SK-N-SH (cell line): ENCODE results near the gene ME3. TPM values are rescaled to one million over a fixed set of nuclear protein-coding genes. Genes with fewer than 3 reads are reported as not detected.

Experiments
- CTCF ChIA-PET: fragments of 300-600, 350-600 bp; formaldehyde crosslinking; extraction: SDS; loops from one replicate; lab custom pipeline; 2021; lab: Yijun Ruan, JAX
- POLR2A ChIA-PET: fragments of 350-600 bp; sonication (Branson Sonifier 250); formaldehyde crosslinking; extraction: SDS; loops from one replicate; lab custom pipeline; 2020; ENCODE audit warnings: antibody characterized with exemption, inconsistent platforms; lab: Yijun Ruan, JAX
- DNase-seq: peaks from one replicate; pipeline ENCODE4 v3.0.0; 2012
- H2AFZ ChIP-seq: fragments of 200-600 bp; sonication (generic); 2 replicates; pipeline ENCODE4 v1.8.1; 2016; ENCODE audit warnings: antibody characterized with exemption, mild to moderate bottlenecking, low read depth
- H3F3A ChIP-seq: fragments of 200-600 bp; sonication (generic); replicated peaks from 2 replicates; pipeline ENCODE3; 2016; ENCODE audit warnings: antibody characterized with exemption, mild to moderate bottlenecking; ENCODE audit not compliant: insufficient read depth
- H3K27ac ChIP-seq, 2 experiments: fragments of 200-500 bp in 1 of 2; fragments of 200-600 bp in 1 of 2; sonication (Bioruptor generic) in 1 of 2; sonication (generic), shearing (Covaris generic) in 1 of 2; 2 replicates each; pipeline versions ENCODE4 v1.5.1 to v1.6.1; 2014 to 2016; ENCODE audit warnings: low read depth in 2 of 2, inconsistent platforms in 1 of 2, low read length in 1 of 2, mild to moderate bottlenecking in 1 of 2, mixed read lengths in 1 of 2
- H3K27me3 ChIP-seq: fragments of 200-600 bp; sonication (generic), shearing (Covaris generic); 2 replicates; pipeline ENCODE4 v1.6.1; 2016; ENCODE audit warnings: mixed run types; ENCODE audit not compliant: insufficient read depth
- H3K36me3 ChIP-seq, 2 experiments: fragments of 200-500 bp in 1 of 2; fragments of 200-600 bp in 1 of 2; sonication (Bioruptor generic) in 1 of 2; sonication (generic) in 1 of 2; replicated peaks in 1 of 2; 2 replicates each; pipeline versions ENCODE3 to v1.5.1; 2014 to 2016; ENCODE audit warnings: low read length in 1 of 2, mild to moderate bottlenecking in 1 of 2; ENCODE audit not compliant: insufficient read depth in 2 of 2, control insufficient read depth in 1 of 2
- H3K4me1 ChIP-seq, 2 experiments: fragments of 200-500 bp in 1 of 2; fragments of 200-600 bp in 1 of 2; sonication (Bioruptor generic) in 1 of 2; sonication (generic), shearing (Covaris generic) in 1 of 2; 2 replicates each; pipeline versions ENCODE4 v1.5.1 to v1.6.1; 2014 to 2016; ENCODE audit warnings: low read depth in 1 of 2, low read length in 1 of 2, mixed run types in 1 of 2; ENCODE audit not compliant: insufficient read depth in 2 of 2, control insufficient read depth in 1 of 2
- H3K4me2 ChIP-seq: fragments of 200-600 bp; sonication (generic), shearing (Covaris generic); 2 replicates; pipeline ENCODE4 v1.6.1; 2017; ENCODE audit warnings: mixed run types
- H3K4me3 ChIP-seq, 2 experiments: fragments of 200-500 bp in 1 of 2; fragments of 200-600 bp in 1 of 2; sonication (Bioruptor generic) in 1 of 2; sonication (generic), shearing (Covaris generic) in 1 of 2; 2 replicates each; pipeline versions ENCODE4 v1.5.1 to v1.8.1; 2014 to 2016; ENCODE audit warnings: low read depth in 2 of 2, inconsistent platforms in 1 of 2, low read length in 1 of 2, mild to moderate bottlenecking in 1 of 2, mixed read lengths in 1 of 2, moderate library complexity in 1 of 2
- H3K79me2 ChIP-seq: fragments of 200-600 bp; sonication (generic); 2 replicates; pipeline ENCODE4 v1.8.1; 2017; ENCODE audit warnings: mild to moderate bottlenecking; ENCODE audit not compliant: insufficient read depth
- H3K9ac ChIP-seq: fragments of 200-600 bp; sonication (generic); 2 replicates; pipeline ENCODE4 v1.6.1; 2017; ENCODE audit warnings: mixed run types
- H3K9me2 ChIP-seq: fragments of 200-600 bp; sonication (generic); 2 replicates; pipeline ENCODE4 v1.6.1; 2017; ENCODE audit warnings: mixed run types
- H3K9me3 ChIP-seq: fragments of 200-600 bp; sonication (generic); 2 replicates; pipeline ENCODE4 v1.6.1; 2017; ENCODE audit warnings: mixed run types, mild to moderate bottlenecking, moderate library complexity
- H4K20me1 ChIP-seq: fragments of 200-600 bp; sonication (generic); 2 replicates; pipeline ENCODE4 v1.6.1; 2017; ENCODE audit warnings: mild to moderate bottlenecking, mixed run types; ENCODE audit not compliant: insufficient read depth
- CHD2 ChIP-seq: fragments of 150-350 bp; IDR thresholded peaks from 2 replicates; pipeline ENCODE4 v1.6.1; 2018; ENCODE audit warnings: low read length; ENCODE audit not compliant: partially characterized antibody
- EP300 ChIP-seq, 2 experiments: IDR thresholded peaks; 2 replicates each; pipeline versions ENCODE4 v1.4.0 to v1.6.1; 2012; ENCODE audit warnings: borderline replicate concordance in 1 of 2, low read depth in 1 of 2, low read length in 1 of 2
- FOSL2 ChIP-seq: IDR thresholded peaks from 2 replicates; pipeline ENCODE4 v1.4.0; 2012; ENCODE audit warnings: low read depth, mild to moderate bottlenecking, moderate library complexity, borderline replicate concordance
- FOXJ3 ChIP-seq: sonication (generic); formaldehyde crosslinking; IDR thresholded peaks from 2 replicates; pipeline ENCODE4 v1.5.1; 2020; ENCODE audit warnings: mild to moderate bottlenecking, missing genetic modification reagents
- FOXM1 ChIP-seq: IDR thresholded peaks from 2 replicates; pipeline ENCODE4 v1.4.0; 2012; ENCODE audit warnings: low read depth, mild to moderate bottlenecking
- GATA2 ChIP-seq: sonication (generic); formaldehyde crosslinking; IDR thresholded peaks from 2 replicates; pipeline ENCODE4 v1.5.0; 2020; ENCODE audit warnings: mild to moderate bottlenecking, missing genetic modification reagents
- JUND ChIP-seq: IDR thresholded peaks from 2 replicates; pipeline ENCODE4 v1.4.0; 2012
- NRF1 ChIP-seq: IDR thresholded peaks from 2 replicates; pipeline ENCODE4 v1.6.1; 2012; ENCODE audit warnings: low read depth, mild to moderate bottlenecking, low read length
- RAD21 ChIP-seq: IDR thresholded peaks from 2 replicates; pipeline ENCODE4 v1.6.1; 2012; ENCODE audit warnings: mild to moderate bottlenecking, low read length
- RCOR1 ChIP-seq: fragments of 150-350 bp; IDR thresholded peaks from 2 replicates; pipeline ENCODE4 v1.6.1; 2017; ENCODE audit warnings: antibody characterized with exemption, low read length
- RFX5 ChIP-seq: IDR thresholded peaks from 2 replicates; pipeline ENCODE4 v1.6.1; 2012; ENCODE audit warnings: mild to moderate bottlenecking, improper control_type of control experiment, low read length
- RXRA ChIP-seq: IDR thresholded peaks from 2 replicates; pipeline ENCODE4 v1.4.0; 2012; ENCODE audit warnings: low read depth, mild to moderate bottlenecking, borderline replicate concordance
- SMC3 ChIP-seq: IDR thresholded peaks from 2 replicates; pipeline ENCODE4 v1.6.1; 2012; ENCODE audit warnings: low read depth, low read length, improper control_type of control experiment
- TEAD4 ChIP-seq: IDR thresholded peaks from 2 replicates; pipeline ENCODE4 v1.4.0; 2012; ENCODE audit warnings: mild to moderate bottlenecking, borderline replicate concordance; ENCODE audit not compliant: insufficient read depth
- YY1 ChIP-seq: IDR thresholded peaks from 2 replicates; pipeline ENCODE4 v1.4.0; 2012; ENCODE audit warnings: low read depth, mild to moderate bottlenecking
- WGBS: methylation state at CpG from one replicate; pipeline ENCODE4 v1.1.6; 2017; ENCODE audit warnings: low lambda C conversion rate; 5-methylcytosine and 5-hydroxymethylcytosine counted together
- polyA plus RNA-seq, 3 experiments: library from polyadenylated mRNA; depleted of rRNA; stranded (reverse); fragments of >200 nt; gene quantifications; 2 replicates each; pipeline ENCODE4 v1.2.3, GENCODE V29; 2012
- TF ChIP-seq, protein P1 (sequence below): fragments of 150-350 bp; IDR thresholded peaks from 2 replicates; pipeline ENCODE4 v1.6.1; 2017; ENCODE audit warnings: antibody characterized with exemption, low read length, low read depth, borderline replicate concordance
- TF ChIP-seq, protein P2 (sequence below): fragments of 200-600 bp; sonication (generic); IDR thresholded peaks from 2 replicates; pipeline ENCODE4 v1.6.1; 2017; ENCODE audit warnings: antibody characterized with exemption, mild to moderate bottlenecking, moderate library complexity
- TF ChIP-seq, protein P3 (sequence below): IDR thresholded peaks from 2 replicates; pipeline ENCODE4 v1.4.0; 2012; ENCODE audit warnings: low read depth, borderline replicate concordance
- TF ChIP-seq, protein P4 (sequence below): IDR thresholded peaks from 2 replicates; pipeline ENCODE4; 2012

Gene ME3
- polyA plus RNA-seq, 1 of the 3 experiments (the other 2 are of a cell fraction): 22.0 TPM

DNA sequence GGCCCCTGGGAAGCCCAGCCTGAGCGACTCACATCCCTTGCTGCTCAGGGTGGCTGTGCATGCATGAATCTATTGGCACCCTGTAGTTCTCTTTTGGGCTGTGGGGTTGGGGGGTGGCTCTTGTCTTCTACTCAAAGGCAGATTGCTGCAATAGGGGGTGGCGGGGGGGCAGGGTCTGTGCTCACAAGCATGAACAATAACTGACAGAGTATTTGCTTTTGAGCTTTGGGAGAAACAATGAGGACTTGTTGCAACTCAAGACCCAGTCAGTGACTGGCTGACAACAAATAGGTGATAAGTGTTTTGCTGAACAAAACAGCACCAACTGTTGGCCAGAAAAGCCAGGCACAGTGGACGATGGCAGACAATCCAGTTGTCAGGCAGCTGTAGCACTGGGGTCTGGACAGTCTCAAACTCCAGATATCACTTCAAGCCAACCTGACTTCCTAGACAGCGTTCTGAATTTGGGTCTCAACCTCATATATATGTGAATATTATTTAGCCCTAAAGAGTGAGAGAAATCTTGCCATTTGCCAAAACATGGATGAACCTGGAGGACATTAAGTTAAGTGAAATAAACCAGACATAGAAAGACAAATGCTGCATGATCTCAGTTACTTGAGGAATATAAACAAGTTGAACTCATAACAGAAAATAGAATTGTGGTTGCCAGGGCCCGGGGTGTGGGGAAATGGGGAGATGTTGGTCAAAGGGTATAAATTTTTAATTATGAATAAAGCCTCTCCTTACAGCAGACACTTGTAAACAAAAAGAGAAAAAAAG lies 61.7 kb downstream of the ME3 start:
- no peak for TF ChIP-seq CHD2
- TF ChIP-seq FOXJ3 (CRISPR knock-in tag): no peak
- no peak for TF ChIP-seq TEAD4
- no peak for TF ChIP-seq NRF1
- TF ChIP-seq FOSL2: no peak
- TF ChIP-seq, protein P1, sequence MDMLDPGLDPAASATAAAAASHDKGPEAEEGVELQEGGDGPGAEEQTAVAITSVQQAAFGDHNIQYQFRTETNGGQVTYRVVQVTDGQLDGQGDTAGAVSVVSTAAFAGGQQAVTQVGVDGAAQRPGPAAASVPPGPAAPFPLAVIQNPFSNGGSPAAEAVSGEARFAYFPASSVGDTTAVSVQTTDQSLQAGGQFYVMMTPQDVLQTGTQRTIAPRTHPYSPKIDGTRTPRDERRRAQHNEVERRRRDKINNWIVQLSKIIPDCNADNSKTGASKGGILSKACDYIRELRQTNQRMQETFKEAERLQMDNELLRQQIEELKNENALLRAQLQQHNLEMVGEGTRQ: no peak
- H3K9me3 ChIP-seq: no peaks in the 10 kb centered on the region

DNA sequence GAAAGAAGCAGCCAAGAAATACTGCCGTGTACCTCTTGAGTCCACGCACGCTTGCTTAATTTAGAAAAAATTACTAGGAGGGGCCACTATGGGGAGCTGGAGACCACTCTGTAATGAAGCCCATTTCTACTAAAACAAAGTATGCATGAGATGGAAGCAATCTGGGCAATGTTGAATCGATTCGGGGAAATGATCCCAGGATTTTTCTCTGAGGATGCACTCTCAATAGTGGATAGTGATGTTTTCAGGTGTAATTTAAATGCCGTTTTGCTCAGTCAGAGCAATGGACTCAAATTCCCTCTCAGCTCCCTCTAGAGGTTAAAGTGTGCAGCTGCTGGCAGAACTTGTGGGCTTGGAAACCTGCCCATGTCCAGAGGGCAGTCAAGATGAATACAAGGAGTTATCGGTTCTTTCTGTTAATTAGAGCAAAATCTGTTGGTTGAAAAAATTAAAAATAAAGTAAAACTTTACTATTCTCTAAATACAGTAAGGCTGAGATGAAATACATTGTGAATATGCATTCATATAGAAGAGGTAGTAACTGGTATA lies 64.1 kb downstream of the ME3 start:
- peak overlapping the region in 1 of 2 experiments; percentile 27; a peak in 2 of 4 replicates for H3K4me3 ChIP-seq
- no peak overlapping the region; the same call in 1 of the 2 replicates for H3K4me2 ChIP-seq
- H3K36me3 ChIP-seq: no peaks in the 10 kb centered on the region
- H3K9me2 ChIP-seq: no peaks in the 10 kb centered on the region
- 21% methylated on average over 7 of the region's 7 CpGs for WGBS
- POLR2A ChIA-PET: no interaction called here
- CTCF ChIA-PET: interaction anchor here (0.7 to 3.7 kb wide), 64 partner anchors 10 to 1012 kb away, joined by 3 to 41 read pairs (median 4); partner anchors contain the start of genes CCDC83 and PRSS23
- no peaks in the 10 kb centered on the region for H3K27me3 ChIP-seq
- peak overlapping the region; percentile 35; the same call in 1 of the 2 replicates for H3K9ac ChIP-seq
- H3K27ac ChIP-seq: peak overlapping the region; percentile 65 to 78; a peak in 3 of 4 replicates
- DNase-seq: peak; percentile 40
- H2AFZ ChIP-seq: peak overlapping the region; percentile 31; the same call in 1 of the 2 replicates
- H3K9me3 ChIP-seq: no peaks in the 10 kb centered on the region
- peaks cover 6 to 15% of the 10 kb centered on the region in 2 experiments; a peak in 3 of 4 replicates for H3K4me1 ChIP-seq
- peaks cover 30% of the 10 kb centered on the region for H3F3A ChIP-seq
- H4K20me1 ChIP-seq: no peaks in the 10 kb centered on the region
- no peaks in the 10 kb centered on the region for H3K79me2 ChIP-seq
- TF ChIP-seq FOSL2 (no peak), YY1 (no peak), GATA2 (CRISPR knock-in tag) (no peak), EP300 (IDR thresholded peaks at IDR 0.05; ENCODE audit: borderline replicate concordance in 1 of 2, low read depth in 1 of 2, low read length in 1 of 2) (no peak; a peak in 1 of 4 replicates), TEAD4 (no peak), SMC3 (peak; percentile 54), RAD21 (peak; percentile 54), CHD2 (no peak), FOXM1 (peak; percentile 48; the same call in 1 of the 2 replicates), RFX5 (no peak), JUND (no peak), RXRA (0 out of 2 replicates have a peak, but pooled peaks have one; percentile 28), RCOR1 (no peak)
- TF ChIP-seq, protein P1: no peak
- TF ChIP-seq, protein P2, sequence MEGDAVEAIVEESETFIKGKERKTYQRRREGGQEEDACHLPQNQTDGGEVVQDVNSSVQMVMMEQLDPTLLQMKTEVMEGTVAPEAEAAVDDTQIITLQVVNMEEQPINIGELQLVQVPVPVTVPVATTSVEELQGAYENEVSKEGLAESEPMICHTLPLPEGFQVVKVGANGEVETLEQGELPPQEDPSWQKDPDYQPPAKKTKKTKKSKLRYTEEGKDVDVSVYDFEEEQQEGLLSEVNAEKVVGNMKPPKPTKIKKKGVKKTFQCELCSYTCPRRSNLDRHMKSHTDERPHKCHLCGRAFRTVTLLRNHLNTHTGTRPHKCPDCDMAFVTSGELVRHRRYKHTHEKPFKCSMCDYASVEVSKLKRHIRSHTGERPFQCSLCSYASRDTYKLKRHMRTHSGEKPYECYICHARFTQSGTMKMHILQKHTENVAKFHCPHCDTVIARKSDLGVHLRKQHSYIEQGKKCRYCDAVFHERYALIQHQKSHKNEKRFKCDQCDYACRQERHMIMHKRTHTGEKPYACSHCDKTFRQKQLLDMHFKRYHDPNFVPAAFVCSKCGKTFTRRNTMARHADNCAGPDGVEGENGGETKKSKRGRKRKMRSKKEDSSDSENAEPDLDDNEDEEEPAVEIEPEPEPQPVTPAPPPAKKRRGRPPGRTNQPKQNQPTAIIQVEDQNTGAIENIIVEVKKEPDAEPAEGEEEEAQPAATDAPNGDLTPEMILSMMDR: peak; percentile 99
- TF ChIP-seq, protein P3, sequence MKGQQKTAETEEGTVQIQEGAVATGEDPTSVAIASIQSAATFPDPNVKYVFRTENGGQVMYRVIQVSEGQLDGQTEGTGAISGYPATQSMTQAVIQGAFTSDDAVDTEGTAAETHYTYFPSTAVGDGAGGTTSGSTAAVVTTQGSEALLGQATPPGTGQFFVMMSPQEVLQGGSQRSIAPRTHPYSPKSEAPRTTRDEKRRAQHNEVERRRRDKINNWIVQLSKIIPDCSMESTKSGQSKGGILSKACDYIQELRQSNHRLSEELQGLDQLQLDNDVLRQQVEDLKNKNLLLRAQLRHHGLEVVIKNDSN: no peak
- TF ChIP-seq, protein P4, sequence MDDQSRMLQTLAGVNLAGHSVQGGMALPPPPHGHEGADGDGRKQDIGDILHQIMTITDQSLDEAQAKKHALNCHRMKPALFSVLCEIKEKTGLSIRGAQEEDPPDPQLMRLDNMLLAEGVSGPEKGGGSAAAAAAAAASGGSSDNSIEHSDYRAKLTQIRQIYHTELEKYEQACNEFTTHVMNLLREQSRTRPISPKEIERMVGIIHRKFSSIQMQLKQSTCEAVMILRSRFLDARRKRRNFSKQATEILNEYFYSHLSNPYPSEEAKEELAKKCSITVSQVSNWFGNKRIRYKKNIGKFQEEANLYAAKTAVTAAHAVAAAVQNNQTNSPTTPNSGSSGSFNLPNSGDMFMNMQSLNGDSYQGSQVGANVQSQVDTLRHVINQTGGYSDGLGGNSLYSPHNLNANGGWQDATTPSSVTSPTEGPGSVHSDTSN: no peak

More for the DNA sequence above, 61.7 kb downstream of the ME3 start:
- H4K20me1 ChIP-seq: no peaks in the 10 kb centered on the region
- no peaks in the 10 kb centered on the region for H3K36me3 ChIP-seq
- 71% methylated on average over 4 of the region's 5 CpGs for whole genome bisulfite sequencing
- H3K27ac ChIP-seq: no peak overlapping the region
- no peak for DNase-seq
- H3K27me3 ChIP-seq: no peaks in the 10 kb centered on the region
- H2AFZ ChIP-seq: no peak overlapping the region
- CTCF ChIA-PET: interaction anchor here (1.6 to 3.7 kb wide), 2 partner anchors 19 to 192 kb away, joined by 3 to 22 read pairs; no protein-coding TSS in a partner anchor
- H3K4me1 ChIP-seq: peaks cover 6 to 15% of the 10 kb centered on the region in 2 experiments; a peak in 3 of 4 replicates
- H3K9me2 ChIP-seq: no peaks in the 10 kb centered on the region
- H3K79me2 ChIP-seq: no peaks in the 10 kb centered on the region
- H3K4me2 ChIP-seq: no peak overlapping the region
- H3K9ac ChIP-seq: no peak overlapping the region
- H3F3A ChIP-seq: peaks cover 22% of the 10 kb centered on the region
- H3K4me3 ChIP-seq: no peak overlapping the region
- POLR2A ChIA-PET: no interaction called here
